ENCODE measurements around the gene MID1.

The MID1 gene

GRCh38 chrX:10483191-10483831, 137.1 kb downstream of the MID1 start:
- no peak for DNase-seq

GRCh38 chrX:10482708-10483107, 137.7 kb downstream of the MID1 start:
- no peak for DNase-seq

DNA sequence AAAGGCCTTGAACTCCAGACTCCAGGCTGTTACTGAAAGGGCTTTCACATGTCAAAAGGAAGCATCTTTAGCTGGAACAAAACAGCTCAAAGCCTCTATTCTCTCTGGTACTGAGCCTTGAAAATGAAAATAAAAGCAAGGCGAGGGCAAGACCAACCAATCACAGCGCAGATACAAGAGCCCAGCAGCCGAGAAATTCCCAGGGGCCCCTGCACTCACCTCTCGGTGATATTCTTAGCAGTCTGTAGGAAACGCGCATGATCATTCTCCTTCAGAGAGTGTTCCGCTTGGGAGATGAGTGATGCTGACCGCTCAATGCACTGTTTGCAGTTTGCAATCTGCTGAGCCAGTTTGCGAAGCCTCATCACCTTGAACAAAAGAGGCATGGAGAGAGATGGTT, 138.1 kb downstream of the MID1 start:
- DNase-seq, result no peak

- no peak for DNase-seq
Measured at GRCh38 chrX:10480861-10481260, 139.5 kb downstream of the MID1 start.

DNA sequence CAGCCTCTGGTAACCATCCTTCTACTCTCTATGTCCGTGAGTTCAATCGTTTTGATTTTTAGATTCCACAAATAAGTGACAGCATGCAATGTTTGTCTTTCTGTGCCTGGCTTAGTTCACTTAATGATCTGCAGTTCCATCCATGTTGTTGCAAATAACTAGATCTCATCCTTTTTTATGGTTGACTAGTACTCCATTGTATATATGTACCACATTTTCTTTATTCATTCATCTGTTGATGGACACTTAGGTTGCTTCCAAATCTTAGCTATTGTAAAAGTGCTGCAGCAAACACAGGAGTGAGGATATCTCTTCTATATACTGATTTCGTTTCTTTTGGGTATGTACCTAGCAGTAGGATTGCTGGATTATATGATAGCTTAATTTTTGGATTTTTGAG, 140.9 kb downstream of the MID1 start:
- DNase-seq, result no peak

DNA sequence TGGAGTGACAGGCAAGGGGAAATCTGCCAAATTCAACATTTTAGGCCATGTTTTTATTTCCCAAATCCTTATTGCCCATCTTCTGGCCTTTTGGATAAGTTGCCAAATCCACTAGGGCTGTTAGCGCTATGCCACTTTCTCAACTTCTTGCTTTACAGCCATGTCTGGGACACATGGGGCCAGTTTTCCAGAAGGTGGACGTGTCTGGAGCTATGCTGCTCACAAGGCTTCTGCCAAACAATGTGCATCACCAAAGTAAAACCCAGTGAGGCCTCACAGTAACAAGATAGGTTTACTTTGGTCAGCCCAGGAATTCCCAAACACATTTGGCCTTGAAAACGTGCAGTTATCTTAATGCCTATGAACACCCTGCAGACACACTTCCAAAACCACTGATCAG, 142.9 kb downstream of the MID1 start:
- no peak for DNase-seq

DNA sequence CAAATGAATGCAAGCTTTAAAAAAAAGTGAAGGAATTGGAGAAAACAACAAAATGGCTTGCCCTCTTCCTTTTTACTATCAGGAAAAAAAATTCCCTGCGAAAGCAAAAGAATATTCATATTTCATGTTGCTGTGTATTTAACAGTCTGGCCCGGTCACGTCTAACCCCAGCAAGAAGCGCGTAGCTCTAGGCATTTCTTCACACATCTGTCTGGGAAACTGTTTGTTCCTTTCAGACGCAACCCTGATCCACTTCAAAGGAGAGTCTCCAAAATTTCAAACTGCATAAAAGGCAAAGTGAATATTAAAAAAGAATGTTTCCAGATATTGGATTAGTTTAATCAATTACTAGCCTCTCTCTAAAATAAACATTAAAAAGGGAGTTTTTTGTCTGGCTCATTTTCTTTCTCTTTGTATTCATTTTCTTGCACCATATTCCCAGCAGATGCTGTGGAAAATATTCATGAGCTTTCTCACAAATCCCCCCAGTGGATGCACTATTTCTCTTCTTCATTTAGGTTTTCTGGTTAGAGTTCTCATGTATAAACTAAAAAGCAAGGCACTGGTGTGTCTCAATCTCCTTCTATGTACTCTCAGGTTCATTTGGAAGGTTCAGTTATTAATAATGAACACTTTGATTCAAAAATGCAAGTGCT, 145.3 kb downstream of the MID1 start:
- no peak for DNase-seq

DNA sequence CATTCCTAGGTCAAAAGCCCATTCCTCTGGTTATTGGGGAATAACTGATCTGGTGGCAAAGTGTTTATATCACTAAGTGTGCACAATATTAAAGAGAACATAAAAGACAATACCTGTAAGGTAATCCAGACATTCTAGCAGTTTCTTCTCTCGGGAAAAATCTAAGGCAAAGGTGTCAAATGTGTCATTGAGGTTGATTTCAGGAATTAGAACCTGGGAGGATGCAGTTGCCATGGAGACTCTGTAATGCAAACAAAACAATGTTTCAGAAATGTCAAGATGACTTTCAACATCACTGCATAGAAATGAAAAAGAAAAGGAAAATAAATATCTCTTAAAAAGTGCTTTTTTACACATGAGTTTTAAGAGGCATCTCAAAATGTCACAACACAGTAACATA, 145.9 kb downstream of the MID1 start:
- no peak for DNase-seq

DNA sequence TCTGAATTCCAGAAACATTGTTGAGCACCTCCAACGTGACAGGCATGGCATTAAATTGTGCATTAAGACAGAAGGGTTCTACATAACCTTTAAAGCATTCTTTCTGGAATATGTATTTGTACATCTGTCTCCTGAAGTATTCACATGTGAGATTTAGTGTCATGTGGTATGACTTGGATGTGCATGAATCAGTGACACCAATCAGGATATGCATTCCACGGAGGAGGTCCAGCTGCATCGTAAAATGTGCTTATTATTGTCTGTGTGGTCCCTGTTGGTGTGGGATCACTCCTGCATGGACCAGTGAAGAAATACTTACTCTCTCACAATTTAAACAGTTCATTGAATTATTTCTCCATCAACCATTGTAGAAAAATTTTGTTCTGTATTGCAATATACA, 149.0 kb downstream of the MID1 start:
- no peak for DNase-seq

- DNase-seq, result no peak
Measured at GRCh38 chrX:10470009-10470408, 150.4 kb downstream of the MID1 start.

- DNase-seq, result no peak
Measured at GRCh38 chrX:10467793-10468192, 152.6 kb downstream of the MID1 start.

DNA sequence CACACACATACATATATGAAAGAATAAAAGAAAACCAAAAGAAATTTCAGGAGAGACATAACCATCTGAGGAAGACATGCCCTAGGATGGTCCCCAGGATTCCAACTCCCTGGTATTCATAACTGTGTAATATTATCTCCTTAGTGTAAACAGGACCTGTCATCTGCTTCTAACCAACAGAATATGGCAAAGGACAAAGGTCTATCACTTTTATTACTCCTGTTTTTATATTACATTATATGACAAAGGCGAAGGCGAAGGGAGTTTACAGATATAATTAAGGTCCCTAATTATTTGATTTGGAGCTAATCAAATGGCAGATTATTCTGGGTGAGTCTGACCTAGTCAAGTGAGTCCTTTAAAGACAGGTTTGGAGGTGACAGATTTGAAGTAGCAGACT, 155.1 kb downstream of the MID1 start:
- DNase-seq, result no peak

GRCh38 chrX:10457092-10457491, 163.3 kb downstream of the MID1 start:
- DNase-seq, result no peak

DNA sequence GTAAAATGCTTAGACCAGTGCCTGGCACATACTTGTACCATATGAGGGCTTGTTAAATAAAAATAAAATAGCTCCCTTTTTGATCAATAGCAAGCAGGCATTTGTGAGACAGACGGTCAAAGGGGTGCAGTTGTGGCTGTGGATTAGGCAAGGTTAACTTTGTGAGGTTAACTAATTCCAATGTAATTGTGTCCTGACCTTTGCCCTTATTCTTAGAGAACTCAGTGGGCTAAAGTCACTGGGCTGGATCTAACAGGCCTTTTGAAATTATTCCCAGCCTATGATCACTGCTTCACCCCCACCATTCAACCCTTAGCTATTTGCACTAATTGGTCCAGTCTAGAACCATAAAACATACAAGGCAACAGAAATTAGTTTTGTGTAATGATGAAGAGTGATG, 166.4 kb downstream of the MID1 start:
- DNase-seq, result no peak

GRCh38 chrX:10450959-10451355, 169.4 kb downstream of the MID1 start:
- DNase-seq, result no peak

DNA sequence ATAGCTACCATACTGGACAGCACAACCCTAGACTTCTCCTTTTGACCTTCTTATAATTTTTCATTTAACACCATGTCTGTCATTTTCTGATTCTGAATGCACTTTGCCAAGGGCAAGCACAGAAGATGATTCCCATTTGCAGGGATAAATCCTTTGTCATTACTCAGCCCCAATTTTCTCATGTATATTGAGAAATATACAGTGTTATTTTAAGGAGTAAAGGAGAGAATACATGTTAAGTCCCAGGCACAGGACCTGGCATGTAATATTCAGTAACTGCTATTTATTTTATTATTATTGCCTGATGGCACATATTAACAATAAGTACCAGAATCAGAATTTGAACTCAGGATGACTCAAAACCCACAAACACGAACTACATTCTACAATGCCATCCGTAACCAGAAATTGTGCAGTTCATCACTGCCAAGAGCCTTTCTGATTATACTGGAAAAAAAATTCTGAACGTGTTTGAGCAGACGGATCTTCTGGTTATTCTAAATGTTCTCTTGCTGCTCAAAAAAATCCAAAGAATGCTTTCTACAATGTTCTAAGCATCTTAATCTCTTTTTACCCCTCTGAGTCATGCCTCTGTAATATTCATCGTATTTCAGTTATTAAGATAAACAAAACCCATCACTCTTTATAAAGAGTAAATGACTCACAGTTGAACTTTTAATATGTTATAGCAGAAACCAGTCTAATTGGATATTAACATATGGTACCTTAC, 170.0 kb downstream of the MID1 start:
- DNase-seq, result no peak

- no peak for DNase-seq
Measured at GRCh38 chrX:10447564-10448214, 172.7 kb downstream of the MID1 start.

DNA sequence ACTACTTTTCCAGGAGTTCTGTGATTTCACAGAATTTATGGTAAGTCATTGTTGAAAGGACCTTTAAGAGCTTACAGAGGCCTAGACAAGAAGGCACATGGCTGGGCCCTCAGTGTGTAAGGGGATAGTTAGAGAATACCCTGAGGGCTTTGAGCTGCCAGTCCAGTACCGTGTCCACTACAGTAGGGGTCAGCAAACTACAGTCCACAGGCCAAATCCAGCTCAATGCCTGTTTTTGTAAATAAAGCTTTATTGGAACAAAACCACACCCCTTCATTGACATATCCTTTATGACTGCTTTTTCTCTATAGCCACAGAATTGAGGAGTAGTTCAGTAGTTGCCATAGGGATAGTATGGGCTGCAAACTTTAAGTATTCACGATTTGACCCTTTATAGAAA, 176.2 kb downstream of the MID1 start:
- no peak for DNase-seq

GRCh38 chrX:10441464-10441863, 178.9 kb downstream of the MID1 start:
- DNase-seq, result no peak

DNA sequence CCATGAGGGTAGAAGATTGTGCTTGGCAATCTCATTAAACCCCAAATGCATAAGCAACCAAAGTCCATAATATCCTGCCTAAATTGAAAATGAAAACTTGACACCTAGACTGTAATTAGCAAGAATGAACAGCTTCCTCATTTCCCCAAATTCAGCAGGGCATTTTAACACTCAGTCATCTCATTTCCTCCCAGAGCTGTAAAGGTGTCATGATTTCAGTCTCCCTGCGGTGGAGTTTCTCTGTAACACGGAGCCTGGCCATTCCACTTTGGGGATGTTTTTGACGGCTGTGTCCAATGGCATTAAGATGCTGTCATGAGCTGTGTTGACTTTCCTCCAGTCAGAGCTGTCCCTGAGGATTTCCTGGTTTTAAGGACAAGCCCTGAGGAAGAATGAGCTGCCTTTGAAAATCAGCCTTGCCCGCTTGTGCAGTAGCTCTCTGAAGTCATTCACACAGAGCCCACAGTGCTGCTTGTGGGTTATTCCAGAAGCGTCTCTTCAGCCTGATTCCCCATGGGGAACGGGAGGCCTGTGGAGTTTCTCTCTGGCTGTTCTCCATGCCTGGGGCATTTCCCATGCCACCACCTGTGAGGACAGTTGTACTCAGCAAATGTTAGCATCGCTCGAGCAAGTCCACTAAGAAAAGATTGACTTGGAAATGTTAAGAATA, 187.0 kb downstream of the MID1 start:
- no peak for DNase-seq

DNA sequence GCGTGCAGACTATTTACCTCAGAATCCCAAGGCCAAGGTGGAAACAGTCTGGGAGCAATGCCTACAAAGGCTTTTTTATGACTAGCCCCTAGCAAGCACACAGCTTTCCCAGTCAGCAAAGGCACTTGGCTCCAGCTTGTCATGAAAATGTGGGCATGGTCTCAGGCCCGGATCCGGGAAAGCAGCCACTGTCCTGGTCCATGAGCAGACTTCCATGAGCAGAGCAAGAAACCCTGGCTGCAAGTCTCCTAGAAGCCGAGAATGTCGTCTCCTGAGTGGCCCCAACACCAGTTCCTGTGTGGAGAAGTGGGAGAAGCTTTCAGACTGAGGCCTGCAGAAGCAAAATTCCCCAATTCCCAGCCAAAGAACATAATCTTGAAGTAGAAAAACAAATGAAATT, 190.5 kb downstream of the MID1 start:
- DNase-seq, result no peak

DNA sequence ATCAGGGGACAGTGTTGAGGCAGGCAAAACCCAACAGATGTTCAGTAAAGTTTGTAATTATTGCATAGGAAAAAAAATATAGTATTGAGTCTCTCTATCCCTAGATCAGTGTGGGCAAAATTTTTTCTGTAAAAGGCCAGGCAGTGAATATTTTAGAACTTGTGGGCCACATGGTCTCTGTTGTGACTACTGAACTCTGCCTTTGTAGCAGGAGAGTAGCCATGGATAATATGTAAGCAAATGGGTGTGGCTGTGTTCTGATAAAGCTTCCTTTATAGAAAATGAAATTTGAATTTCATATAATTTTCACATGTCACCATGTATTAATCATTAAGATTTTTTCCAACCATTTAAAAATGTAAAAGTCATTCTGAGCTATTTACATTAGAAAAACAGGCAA, 193.1 kb downstream of the MID1 start:
- no peak for DNase-seq

GRCh38 chrX:10423716-10424115, 196.7 kb downstream of the MID1 start:
- no peak for DNase-seq
